Esophagus squamous epithelium (tissue), 5 donors: ENCODE results near the gene COL18A1. TPM values are rescaled to one million over a fixed set of nuclear protein-coding genes. Genes with fewer than 3 reads are reported as not detected.

Source experiments
- DNase-seq: peaks from one replicate; lab custom pipeline; 2025; lab: John Stamatoyannopoulos, UW
- H3K27ac ChIP-seq, 4 donors: fragments of 200-600 bp; sonication (generic); one replicate each; pipeline ENCODE4 v1.5.1; 2016 to 2019; ENCODE audit warnings: mild to moderate bottlenecking in 1 of 4
- H3K27me3 ChIP-seq, 4 donors: fragments of 200-600 bp; sonication (generic); 1 replicate in 3 of 4; 2 replicates in 1 of 4; pipeline versions ENCODE4 v1.5.1 to v1.6.0; 2017 to 2021; ENCODE audit warnings: antibody characterized with exemption in 1 of 4
- H3K36me3 ChIP-seq, 3 donors: fragments of 200-600 bp; sonication (generic); one replicate each; pipeline ENCODE4 v1.5.1; 2016 to 2019
- H3K4me1 ChIP-seq, 3 donors: fragments of 200-600 bp; sonication (generic); one replicate each; pipeline ENCODE4 v1.5.1; 2017 to 2019
- H3K4me3 ChIP-seq, 4 donors: fragments of 200-600 bp; sonication (generic); 1 replicate in 3 of 4; 2 replicates in 1 of 4; pipeline ENCODE4 v1.5.1; 2016 to 2019; ENCODE audit warnings: mild to moderate bottlenecking in 2 of 4, moderate library complexity in 1 of 4
- H3K9me3 ChIP-seq, 3 donors: fragments of 200-600 bp; sonication (generic); one replicate each; pipeline ENCODE4 v1.5.1; 2016 to 2019
- CTCF ChIP-seq, 6 experiments: fragments of 450-650 bp in 4 of 6; fragments of 200-600 bp in 2 of 6; sonication (generic) in 2 of 6; IDR thresholded peaks; one replicate each; pipeline ENCODE4 v1.5.1; 2016 to 2019; ENCODE audit warnings: antibody characterized with exemption in 6 of 6, mild to moderate bottlenecking in 4 of 6, moderate library complexity in 4 of 6
- POLR2A ChIP-seq, 4 donors: fragments of 450-650 bp; IDR thresholded peaks; one replicate each; pipeline ENCODE4 v1.6.1; 2017; ENCODE audit warnings: antibody characterized with exemption in 4 of 4, mild to moderate bottlenecking in 4 of 4, moderate library complexity in 3 of 4
- WGBS, 2 donors: methylation state at CpG; one replicate each; pipeline ENCODE4 v1.1.5; 2018; 5-methylcytosine and 5-hydroxymethylcytosine counted together
- intact Hi-C: fragments of 100-400 bp; cut with DNase I; formaldehyde crosslinking; loops from one replicate; pipeline ENCODE4 v1.15.0; 2022
- total RNA-seq, 4 donors: library from RNA; depleted of rRNA; stranded (reverse); fragments of >200 nt; gene quantifications; one replicate each; pipeline ENCODE4 v1.1.0, GENCODE V29; 2016
- donor health status: DM: yes; HTN: yes; CAD: no.

COL18A1 gene
- total RNA-seq, 4 donors from 2014 or later: 38.9 to 69.0 (median 52.5) TPM

GRCh38 chr21:45455674-45456583 is 51.0 kb downstream of the COL18A1 start:
- Histone ChIP-seq H3K9me3 (no peaks in the 10 kb centered on the region), H3K27me3 (peaks cover 0 to 45% (median 0%) of the 10 kb centered on the region in 4 donors), H3K4me3 (peak overlapping the region; percentile 12 to 57 (median 38)), H3K36me3 (peaks cover 0 to 11% (median 0%) of the 10 kb centered on the region in 3 donors), H3K27ac (peak overlapping the region; percentile 8 to 67 (median 61)), H3K4me1 (peaks cover 29 to 74% (median 39%) of the 10 kb centered on the region in 3 donors)
- no peak for DNase-seq
- WGBS, 2 donors: 33 to 73% methylated on average over 5 to 22 of the region's 47 CpGs
- TF ChIP-seq CTCF (IDR thresholded peaks at IDR 0.05) (no peak), POLR2A (IDR thresholded peaks at IDR 0.05) (no peak)
- intact Hi-C loops: no loop called here

GRCh38 chr21:45456584-45457160 is 51.7 kb downstream of the COL18A1 start:
- WGBS, 2 donors: 79 to 100% methylated on average over 1 to 8 of the region's 38 CpGs
- TF ChIP-seq CTCF (IDR thresholded peaks at IDR 0.05) (no peak), POLR2A (IDR thresholded peaks at IDR 0.05) (no peak)
- intact Hi-C loops: no loop called here
- peaks cover 29 to 69% (median 39%) of the 10 kb centered on the region in 3 donors for H3K4me1 ChIP-seq
- peaks cover 0 to 45% (median 0%) of the 10 kb centered on the region in 4 donors for H3K27me3 ChIP-seq
- H3K4me3 ChIP-seq: peak overlapping the region; percentile 12 to 57 (median 38)
- no peak for DNase-seq
- no peak overlapping the region for H3K27ac ChIP-seq
- H3K9me3 ChIP-seq: peaks cover 0 to 7% (median 0%) of the 10 kb centered on the region in 3 donors
- peaks cover 0 to 17% (median 0%) of the 10 kb centered on the region in 3 donors for H3K36me3 ChIP-seq

DNA sequence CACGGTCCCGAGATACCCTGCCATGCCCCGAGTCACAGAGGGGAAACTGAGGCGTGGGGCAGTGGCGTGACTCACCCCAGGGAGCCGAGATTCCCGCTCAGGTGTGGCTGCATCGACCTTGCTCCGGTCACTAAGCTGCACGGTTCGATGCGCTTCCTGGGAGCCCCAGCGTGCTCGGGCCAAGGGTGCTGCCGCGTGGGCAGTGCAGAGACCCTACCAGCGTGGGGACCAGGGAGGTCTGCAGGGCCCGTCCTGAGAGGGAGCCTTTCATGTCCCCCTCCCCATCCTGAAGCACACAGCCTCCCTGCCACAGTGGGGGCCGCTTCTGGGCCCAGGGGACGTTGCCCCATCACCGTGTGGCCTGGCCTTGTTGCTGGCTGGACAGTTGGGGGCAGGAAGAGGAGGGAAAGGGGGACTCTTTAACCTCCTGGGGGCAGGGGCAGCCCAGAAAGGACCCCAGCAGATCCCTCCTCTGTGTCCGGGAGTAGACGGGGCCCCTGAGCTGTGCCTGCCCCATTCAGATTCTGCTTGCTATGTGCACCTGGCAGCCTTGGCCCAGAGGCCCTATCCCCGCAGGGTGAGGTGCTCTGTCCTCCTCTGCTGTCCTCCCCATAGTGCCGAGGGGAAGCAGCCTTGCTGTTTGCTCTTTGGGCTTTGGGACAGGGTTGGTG is 52.3 kb downstream of the COL18A1 start:
- peaks cover 29 to 69% (median 39%) of the 10 kb centered on the region in 3 donors for H3K4me1 ChIP-seq
- peak overlapping the region in 2 of 4 donors; percentile 40 to 57 for H3K4me3 ChIP-seq
- WGBS, 2 donors: 68 to 73% methylated on average over 8 to 12 of the region's 25 CpGs
- no peak overlapping the region for H3K27ac ChIP-seq
- intact Hi-C loops: no loop called here
- peaks cover 0 to 9% (median 0%) of the 10 kb centered on the region in 3 donors for H3K9me3 ChIP-seq
- no peak for DNase-seq
- H3K27me3 ChIP-seq: peaks cover 0 to 45% (median 0%) of the 10 kb centered on the region in 4 donors
- peaks cover 0 to 17% (median 0%) of the 10 kb centered on the region in 3 donors for H3K36me3 ChIP-seq
- no peak for TF ChIP-seq POLR2A (IDR thresholded peaks at IDR 0.05)
- no peak for TF ChIP-seq CTCF (IDR thresholded peaks at IDR 0.05)

DNA sequence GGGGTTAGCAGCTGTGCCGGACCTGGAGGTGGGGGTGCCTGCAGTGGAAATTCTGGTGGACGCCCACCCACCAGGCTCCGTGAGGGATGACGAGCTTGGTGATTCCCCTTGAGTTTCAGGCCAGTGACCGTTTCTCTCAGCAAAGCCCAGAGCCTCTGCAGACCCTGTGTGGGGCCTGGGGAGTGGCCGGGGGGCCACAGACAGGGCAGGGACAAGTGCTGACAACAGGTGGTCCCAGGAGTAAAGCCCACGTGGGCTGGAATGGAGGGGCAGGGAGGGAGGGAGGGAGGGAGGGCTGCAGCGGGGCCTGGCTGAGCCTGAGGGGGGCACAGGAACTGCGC is 52.8 kb downstream of the COL18A1 start:
- no peak overlapping the region for H3K27ac ChIP-seq
- H3K36me3 ChIP-seq: peaks cover 0 to 17% (median 0%) of the 10 kb centered on the region in 3 donors
- H3K4me1 ChIP-seq: peaks cover 29 to 68% (median 39%) of the 10 kb centered on the region in 3 donors
- TF ChIP-seq POLR2A (IDR thresholded peaks at IDR 0.05): no peak
- TF ChIP-seq CTCF (IDR thresholded peaks at IDR 0.05): no peak
- H3K27me3 ChIP-seq: peaks cover 0 to 45% (median 0%) of the 10 kb centered on the region in 4 donors
- H3K9me3 ChIP-seq: peaks cover 0 to 9% (median 0%) of the 10 kb centered on the region in 3 donors
- no peak for DNase-seq
- intact Hi-C loops: no loop called here
- WGBS, 2 donors: 92% methylated on average over 5 of the region's 9 CpGs; no CpG with 5 or more reads in 1 of the 2 donors
- H3K4me3 ChIP-seq: no peak overlapping the region
